ENCODE results near the gene GIT2.

The GIT2 gene

GRCh38 chr12:109928058-109928656 is 68.0 kb downstream of the GIT2 start:
- no peak overlapping the region for H3K4me3 ChIP-seq (ENCODE audit: low read length)
- DNase-seq (ENCODE audit: low read depth), result no peak
- no peak for TF ChIP-seq CTCF (conservative IDR thresholded peaks at IDR 0.05; ENCODE audit: low read depth, low read length)

GRCh38 chr12:109927622-109928021 is 68.5 kb downstream of the GIT2 start:
- DNase-seq (ENCODE audit: low read depth), result no peak
- no peak overlapping the region for H3K4me3 ChIP-seq (ENCODE audit: low read length)
- peak; percentile 75 for TF ChIP-seq CTCF (conservative IDR thresholded peaks at IDR 0.05; ENCODE audit: low read depth, low read length)

GRCh38 chr12:109926488-109927210 is 69.5 kb downstream of the GIT2 start:
- no peak for DNase-seq (ENCODE audit: low read depth)
- TF ChIP-seq CTCF (conservative IDR thresholded peaks at IDR 0.05; ENCODE audit: low read depth, low read length), result no peak
- H3K4me3 ChIP-seq (ENCODE audit: low read length), result no peak overlapping the region

DNA sequence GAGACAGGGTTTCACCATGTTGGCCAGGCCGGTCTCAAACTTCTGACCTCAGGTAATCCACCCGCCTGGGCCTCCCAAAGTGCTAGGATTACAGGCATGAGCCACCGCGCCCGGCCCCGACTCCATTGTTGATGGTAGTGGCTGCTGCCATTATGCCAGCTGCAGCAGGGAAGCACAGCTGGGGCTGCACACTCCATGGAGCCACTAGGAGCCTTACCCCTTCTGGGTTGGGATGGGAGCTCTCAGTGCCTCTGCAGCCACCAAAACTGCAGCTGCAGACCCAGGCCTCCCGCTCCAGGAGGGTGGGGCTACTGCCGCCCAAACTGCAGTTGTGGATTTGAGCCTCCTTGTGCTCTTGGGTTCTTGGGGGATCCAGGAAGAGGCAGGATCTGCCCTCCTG is 70.2 kb downstream of the GIT2 start:
- H3K4me3 ChIP-seq (ENCODE audit: low read length), result no peak overlapping the region

GRCh38 chr12:109925185-109925840 is 70.9 kb downstream of the GIT2 start:
- TF ChIP-seq CTCF (conservative IDR thresholded peaks at IDR 0.05; ENCODE audit: low read depth, low read length), result no peak
- H3K4me3 ChIP-seq (ENCODE audit: low read length), result no peak overlapping the region
- DNase-seq (ENCODE audit: low read depth), result no peak

More for the DNA sequence above, 70.2 kb downstream of the GIT2 start:
- no peak for DNase-seq (ENCODE audit: low read depth)
- TF ChIP-seq CTCF (conservative IDR thresholded peaks at IDR 0.05; ENCODE audit: low read depth, low read length), result no peak

DNA sequence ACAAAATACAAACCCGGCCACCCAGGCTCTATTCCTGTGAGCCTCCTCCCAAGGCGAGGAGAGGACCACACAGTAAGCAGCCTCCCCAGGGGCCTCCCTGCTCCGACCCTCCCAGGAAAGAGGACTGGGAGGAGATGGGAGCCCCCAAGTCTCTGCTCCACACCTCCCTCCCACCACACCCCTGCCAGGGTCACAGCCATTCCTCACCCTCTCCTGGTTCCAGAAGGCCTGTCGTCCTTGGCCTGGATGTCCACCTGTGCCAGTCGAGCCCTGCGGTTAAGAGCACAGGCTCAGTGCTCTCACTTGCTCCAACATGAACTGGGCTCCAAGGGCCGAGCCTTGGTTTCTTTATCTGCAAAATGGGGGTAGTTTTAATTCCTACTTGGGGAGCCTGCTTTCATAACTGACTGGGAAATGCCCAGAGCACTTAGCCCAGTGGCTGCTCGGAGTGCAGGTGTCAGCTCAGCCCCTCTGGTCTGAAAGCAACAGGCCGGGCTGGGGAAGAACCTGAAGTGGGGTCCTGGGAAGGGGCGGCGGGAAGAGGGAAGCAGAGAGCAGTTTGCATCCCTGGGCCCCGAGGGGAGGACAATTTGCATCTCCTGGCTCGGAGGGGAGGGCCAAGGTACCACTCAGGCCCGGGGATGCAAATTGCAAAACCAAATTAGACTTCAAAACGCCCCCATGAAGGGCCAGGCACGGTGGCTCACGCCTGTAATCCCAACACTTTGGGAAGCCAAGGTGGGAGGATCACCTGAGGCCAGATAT is 72.5 kb downstream of the GIT2 start:
- no peak for DNase-seq (ENCODE audit: low read depth)
- no peak overlapping the region for H3K4me3 ChIP-seq (ENCODE audit: low read length)
- TF ChIP-seq CTCF (conservative IDR thresholded peaks at IDR 0.05; ENCODE audit: low read depth, low read length), result no peak
